HUDEP-2 (cell line): ENCODE measurements around the gene SH3BGRL.
"Not testable (repeated sequence)": the region's sequence is repeated elsewhere in the genome, so short reads cannot be mapped to it uniquely, and the experiment has no call there.

Experiments used
- DNase-seq, 76 experiments: peaks; one replicate each; lab custom pipeline; 2025; ENCODE audit not compliant: unreplicated experiment in 76 of 76; lab: John Stamatoyannopoulos, UW

The SH3BGRL gene

DNA sequence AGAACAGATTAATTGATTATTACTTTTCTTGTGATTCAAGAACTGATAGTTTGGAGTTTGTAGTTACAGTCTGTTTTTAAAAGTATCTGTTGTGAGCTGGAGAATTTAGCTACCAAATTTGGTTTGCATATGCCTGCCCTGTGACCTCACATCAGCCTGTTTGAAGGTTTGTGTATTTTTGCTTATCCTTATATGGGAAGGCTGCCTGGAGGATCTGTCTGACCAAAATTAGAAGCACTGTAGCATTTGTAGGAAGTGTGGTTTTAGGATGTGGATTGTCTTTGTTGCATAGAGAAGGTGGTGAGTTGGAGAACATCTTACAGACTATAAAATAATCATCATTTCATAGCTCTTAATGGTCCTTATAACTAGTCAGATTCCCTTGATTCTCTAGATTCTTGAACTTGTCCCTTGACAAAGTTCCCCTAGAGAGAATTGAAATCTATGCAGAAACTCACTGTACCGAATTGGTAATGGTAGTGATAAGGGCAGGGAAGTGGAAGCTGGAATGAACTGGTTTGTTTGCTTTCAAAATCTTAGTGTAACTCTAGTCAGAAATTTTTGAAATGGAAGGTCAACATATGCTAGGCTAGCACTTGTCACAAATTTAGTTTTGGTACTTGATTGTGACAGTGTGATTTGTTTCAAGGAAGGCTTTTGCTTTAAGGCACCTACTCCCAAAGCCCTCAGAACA is 57.3 kb downstream of the SH3BGRL start:
- DNase-seq: no peak

GRCh38 chrX:81259714-81260395 is 58.0 kb downstream of the SH3BGRL start:
- DNase-seq: no peak

- no peak for DNase-seq
Observed at GRCh38 chrX:81261576-81261975, 59.7 kb downstream of the SH3BGRL start.

GRCh38 chrX:81263059-81263458 is 61.2 kb downstream of the SH3BGRL start:
- peak in 4 of 76 experiments; percentile 0 to 4 (median 0) for DNase-seq

- DNase-seq: no peak
Observed at GRCh38 chrX:81278616-81279015, 76.7 kb downstream of the SH3BGRL start.

DNA sequence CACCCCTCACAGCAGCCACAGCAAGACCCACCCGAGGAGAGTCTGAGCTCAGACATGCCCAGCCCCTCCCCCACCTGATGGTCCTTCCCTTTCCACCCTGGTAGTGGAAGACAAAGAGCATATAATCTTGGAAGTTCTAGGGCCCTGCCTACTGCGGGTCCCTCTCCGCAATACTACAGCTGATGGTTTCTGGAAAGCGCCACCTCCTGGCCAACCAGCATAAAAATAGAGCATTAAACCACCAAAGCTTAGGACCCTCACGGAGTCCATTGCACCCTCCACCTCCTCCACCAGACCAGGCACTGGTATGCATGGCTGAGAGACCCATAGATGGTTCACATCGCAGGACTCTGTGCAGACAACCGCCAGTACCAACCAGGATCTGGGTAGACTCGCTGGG is 78.2 kb downstream of the SH3BGRL start:
- DNase-seq: no peak

DNA sequence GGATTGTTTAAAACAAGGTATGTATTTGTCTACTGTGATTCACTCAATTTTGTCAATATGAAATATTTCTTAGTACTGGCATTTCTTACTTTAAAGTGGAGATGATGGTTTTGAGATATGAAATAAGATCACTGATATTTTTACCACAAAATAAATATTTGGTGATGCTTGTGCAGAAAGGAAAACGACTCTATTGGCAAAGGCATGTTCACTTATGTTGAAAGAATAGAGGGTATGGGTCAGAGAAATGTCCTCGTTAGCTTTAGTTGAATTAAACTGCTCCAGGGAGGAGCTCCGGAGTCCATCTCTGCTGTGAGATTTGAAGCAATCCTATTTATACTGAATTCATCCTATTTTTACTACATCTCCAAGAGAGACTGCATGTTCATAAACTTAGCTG is 84.2 kb downstream of the SH3BGRL start:
- DNase-seq: no peak

- DNase-seq: no peak
Observed at GRCh38 chrX:81286608-81287007, 84.7 kb downstream of the SH3BGRL start.

DNA sequence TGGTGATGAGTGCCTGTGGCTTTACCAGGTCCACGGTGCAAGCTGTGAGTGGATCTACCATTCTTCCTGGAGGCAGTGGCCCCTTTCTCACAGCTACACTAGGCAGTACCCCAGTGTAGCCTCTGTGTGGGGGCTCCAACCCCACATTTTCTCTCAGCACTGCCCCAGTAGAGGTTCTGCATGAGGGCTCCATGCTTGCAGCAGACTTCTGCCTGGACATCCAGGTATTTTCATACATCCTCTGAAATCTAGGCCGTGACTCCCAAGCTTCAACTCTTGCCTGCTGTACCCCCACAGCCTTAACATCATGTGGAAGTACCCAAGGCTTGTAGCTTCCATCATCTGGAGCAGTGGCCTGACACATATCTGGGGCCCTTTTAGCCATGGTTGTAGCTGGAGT is 90.1 kb downstream of the SH3BGRL start:
- DNase-seq: no peak

- DNase-seq: no peak
Observed at GRCh38 chrX:81294101-81294500, 92.2 kb downstream of the SH3BGRL start.

GRCh38 chrX:81301877-81302276 is 100.0 kb downstream of the SH3BGRL start:
- no peak for DNase-seq

DNA sequence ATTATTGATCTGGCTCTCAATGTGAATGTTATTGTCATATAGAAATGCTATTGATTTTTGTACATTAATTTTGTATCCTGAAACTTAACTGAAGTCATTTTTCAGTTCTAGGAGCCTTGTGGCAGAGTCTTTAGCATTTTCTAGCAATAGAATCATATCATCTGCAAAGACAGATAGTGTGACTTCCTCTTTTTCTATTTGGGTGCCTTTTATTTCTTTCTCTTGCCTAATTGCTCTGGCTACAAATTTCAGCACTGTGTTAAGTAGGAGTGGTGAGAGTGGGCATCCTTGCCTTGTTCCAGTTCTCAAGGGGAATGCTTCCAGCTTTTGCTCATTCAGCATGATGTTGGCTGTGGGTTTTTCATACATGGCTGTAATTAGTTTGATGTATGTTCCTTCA is 102.7 kb downstream of the SH3BGRL start:
- DNase-seq: no peak

DNA sequence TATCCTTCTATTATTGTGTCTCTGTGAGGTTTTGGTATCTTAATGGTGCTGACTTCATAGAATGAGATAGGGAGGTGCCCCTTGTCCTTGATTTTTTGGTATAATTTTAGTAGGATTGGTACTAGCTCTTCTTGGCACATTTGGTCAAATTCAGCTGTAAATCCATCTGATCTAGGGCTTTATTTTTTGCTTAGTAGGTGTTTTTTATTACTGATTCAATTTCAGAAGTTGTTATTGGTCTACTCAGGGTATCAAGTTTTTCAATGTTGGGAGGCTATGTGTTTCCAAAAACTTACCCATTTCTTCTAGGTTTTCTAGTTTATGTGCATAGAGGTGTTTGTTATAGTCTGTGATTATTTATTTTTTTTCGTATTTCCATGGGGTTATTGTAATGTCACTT is 103.3 kb downstream of the SH3BGRL start:
- DNase-seq: no peak

DNA sequence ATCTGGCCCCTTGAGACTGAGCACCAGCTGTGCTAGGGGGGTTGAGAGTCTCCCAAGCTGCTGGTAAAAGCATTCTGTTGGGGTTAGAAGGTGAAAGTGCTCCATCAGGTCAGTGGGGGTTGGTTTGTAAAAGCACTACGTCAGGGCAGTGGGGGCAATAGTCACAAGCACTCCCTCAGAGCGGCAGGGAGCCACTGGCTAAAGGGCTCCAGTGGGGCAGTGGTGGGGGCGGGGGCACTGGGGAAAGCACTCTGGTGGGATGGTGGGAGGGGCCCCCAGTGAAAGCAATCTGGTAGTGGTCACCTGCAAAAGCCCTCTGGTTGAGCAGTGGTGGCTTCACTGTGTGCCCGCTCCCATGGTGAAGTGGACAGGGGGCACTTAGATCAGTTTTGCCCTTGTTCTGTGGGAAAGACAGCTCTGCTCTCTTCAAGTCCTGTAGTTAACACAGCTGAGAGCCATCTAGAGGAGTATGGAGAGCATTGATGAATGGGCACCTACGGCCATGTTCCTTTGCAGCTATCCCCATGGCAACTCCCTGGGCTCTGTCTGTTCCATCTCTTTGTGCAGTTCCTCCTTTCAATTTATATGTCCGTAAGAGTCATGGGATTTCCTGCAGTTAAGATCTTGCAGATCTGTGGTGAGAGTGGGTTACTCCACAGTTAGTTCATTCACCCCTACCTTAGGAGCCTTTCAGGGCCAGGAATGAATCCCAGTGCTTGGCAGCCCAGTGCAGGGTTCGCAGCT is 106.4 kb downstream of the SH3BGRL start:
- DNase-seq: no peak

- DNase-seq: no peak
Observed at GRCh38 chrX:81316163-81316562, 114.3 kb downstream of the SH3BGRL start.

DNA sequence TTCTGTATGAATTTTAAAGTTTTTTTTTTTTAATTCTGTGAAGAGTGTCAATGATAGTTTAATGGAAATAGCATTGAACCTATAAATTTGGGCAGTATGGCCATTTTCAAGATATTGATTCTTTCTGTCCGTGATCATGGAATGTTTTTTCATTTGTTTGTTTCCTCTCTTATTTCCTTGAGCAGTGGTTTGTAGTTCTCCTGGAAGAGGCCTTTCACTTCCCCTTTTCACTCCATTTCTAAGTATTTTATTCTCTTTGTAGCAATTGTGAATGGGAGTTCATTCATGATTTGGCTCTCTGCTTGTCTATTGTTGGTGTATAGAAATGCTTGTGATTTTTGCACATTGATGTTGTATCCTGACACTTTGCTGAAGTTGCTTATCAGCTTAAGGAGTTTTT is 129.8 kb downstream of the SH3BGRL start:
- not testable (repeated sequence) for DNase-seq

- no peak for DNase-seq
Observed at GRCh38 chrX:81336455-81337152, 134.7 kb downstream of the SH3BGRL start.

- no peak for DNase-seq
Observed at GRCh38 chrX:81337805-81338204, 135.9 kb downstream of the SH3BGRL start.

DNA sequence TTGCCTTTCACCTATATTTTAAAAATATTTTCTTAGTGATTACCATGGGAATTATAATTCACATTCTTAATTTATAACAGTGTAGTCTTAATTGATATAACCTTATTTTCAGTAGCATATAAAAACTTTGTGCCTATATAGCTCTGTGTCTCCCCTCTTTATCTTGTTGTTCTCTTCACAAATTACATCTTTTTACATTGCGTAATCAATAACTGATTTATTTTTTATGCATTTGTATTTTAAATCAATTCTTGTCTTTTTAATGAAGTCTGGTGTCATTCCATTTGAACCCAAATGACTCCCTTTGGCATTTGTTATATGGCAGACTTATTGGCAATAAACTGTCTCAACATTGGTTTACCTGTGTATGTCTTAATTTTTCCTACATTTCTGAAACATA is 137.0 kb downstream of the SH3BGRL start:
- DNase-seq: no peak

DNA sequence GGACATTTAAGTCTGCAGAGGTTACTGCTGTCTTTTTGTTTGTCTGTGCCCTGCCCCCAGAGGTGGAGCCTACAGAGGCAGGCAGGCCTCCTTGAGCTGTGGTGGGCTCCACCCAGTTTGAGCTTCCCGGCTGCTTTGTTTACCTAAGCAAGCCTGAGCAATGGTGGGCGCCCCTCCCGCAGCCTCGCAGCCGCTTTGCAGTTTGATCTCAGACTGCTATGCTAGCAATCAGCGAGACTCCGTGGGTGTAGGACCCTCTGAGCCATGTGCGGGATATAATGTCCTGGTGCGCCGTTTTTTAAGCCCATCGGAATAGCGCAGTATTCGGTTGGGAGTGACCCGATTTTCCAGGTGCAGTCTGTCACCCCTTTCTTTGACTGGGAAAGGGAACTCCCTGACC is 143.4 kb downstream of the SH3BGRL start:
- DNase-seq: not testable (repeated sequence)
